Measurements from ENCODE around the gene HSPD1. TPM values are rescaled to one million over a fixed set of nuclear protein-coding genes. Genes with fewer than 3 reads are reported as not detected.

HSPD1 gene
- total and polyA plus RNA-seq, 2 of the 13 experiments (the other 11 are each of a cell fraction or from before 2014, with no cell fraction given), result 685 to 2,610 TPM

DNA sequence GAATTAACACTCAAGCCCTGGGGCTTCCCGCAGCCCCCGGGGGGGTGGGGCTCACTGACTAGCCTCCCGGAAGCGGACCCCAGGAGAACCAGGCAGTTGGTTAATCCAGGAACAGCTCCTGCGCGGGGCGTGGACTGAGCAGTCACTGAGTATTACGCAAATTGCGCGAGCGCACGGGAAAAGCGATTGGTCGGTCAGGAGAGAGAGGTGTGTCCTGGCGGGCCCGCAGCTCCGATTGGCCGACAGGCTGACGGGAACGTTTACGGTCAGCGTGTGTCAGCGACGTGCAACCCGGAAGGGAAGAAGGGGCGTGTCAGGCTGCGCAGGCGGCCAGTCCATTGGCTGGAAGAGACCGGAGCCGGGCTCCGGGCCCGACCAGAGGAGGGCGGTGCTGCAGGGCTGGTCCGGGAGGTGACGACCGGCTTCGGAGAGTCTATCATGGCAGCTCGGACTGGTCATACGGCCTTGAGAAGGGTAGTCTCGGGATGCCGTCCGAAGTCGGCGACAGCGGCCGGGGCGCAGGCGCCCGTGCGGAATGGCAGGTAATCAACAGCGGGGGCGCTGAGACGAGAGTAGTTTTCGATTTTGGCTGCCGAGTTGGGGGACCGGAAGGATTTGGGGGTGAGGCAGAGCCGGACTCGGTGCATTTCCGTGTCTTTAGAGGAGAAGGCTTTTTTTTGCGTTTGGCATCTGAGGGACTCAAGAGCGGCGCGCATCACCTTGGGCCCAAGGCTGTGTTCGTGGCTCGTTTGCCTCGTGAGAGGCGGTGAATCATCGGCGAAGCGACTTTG is 46.3 kb downstream of the HSPD1 start, which contains the start of gene COQ10B (continued):
- TF ChIP-seq NFAT5 (CRISPR knock-in tag; IDR thresholded peaks at IDR 0.05), result peak; percentile 91
- TF ChIP-seq ZSCAN20 (CRISPR knock-in tag; IDR thresholded peaks at IDR 0.05; ENCODE audit: borderline replicate concordance), result peak; percentile 33; the same call in 1 of the 2 replicates
- TF ChIP-seq, protein P1, sequence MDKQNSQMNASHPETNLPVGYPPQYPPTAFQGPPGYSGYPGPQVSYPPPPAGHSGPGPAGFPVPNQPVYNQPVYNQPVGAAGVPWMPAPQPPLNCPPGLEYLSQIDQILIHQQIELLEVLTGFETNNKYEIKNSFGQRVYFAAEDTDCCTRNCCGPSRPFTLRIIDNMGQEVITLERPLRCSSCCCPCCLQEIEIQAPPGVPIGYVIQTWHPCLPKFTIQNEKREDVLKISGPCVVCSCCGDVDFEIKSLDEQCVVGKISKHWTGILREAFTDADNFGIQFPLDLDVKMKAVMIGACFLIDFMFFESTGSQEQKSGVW (CRISPR knock-in tag; IDR thresholded peaks at IDR 0.05; ENCODE audit: borderline replicate concordance), result no peak
- peak; percentile 89; the same call in 1 of the 2 replicates for TF ChIP-seq ZNF235 (CRISPR knock-in tag; IDR thresholded peaks at IDR 0.05; ENCODE audit: borderline replicate concordance)
- TF ChIP-seq SKIL (CRISPR knock-in tag; IDR thresholded peaks at IDR 0.05; ENCODE audit: borderline replicate concordance), result peak; percentile 3; the same call in 1 of the 2 replicates
- TF ChIP-seq, protein P2, sequence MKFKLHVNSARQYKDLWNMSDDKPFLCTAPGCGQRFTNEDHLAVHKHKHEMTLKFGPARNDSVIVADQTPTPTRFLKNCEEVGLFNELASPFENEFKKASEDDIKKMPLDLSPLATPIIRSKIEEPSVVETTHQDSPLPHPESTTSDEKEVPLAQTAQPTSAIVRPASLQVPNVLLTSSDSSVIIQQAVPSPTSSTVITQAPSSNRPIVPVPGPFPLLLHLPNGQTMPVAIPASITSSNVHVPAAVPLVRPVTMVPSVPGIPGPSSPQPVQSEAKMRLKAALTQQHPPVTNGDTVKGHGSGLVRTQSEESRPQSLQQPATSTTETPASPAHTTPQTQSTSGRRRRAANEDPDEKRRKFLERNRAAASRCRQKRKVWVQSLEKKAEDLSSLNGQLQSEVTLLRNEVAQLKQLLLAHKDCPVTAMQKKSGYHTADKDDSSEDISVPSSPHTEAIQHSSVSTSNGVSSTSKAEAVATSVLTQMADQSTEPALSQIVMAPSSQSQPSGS (CRISPR knock-in tag; IDR thresholded peaks at IDR 0.05), result 0 out of 2 replicates have a peak, but pooled peaks have one; percentile 13
- TF ChIP-seq RFX3 (CRISPR knock-in tag; IDR thresholded peaks at IDR 0.05), result no peak
- peak; percentile 46 for TF ChIP-seq TGIF2 (CRISPR knock-in tag; IDR thresholded peaks at IDR 0.05)
- TF ChIP-seq ZNF558 (CRISPR knock-in tag; IDR thresholded peaks at IDR 0.05; ENCODE audit: borderline replicate concordance), result no peak; the same call in 1 of the 2 replicates
- TF ChIP-seq PCBP1 (IDR thresholded peaks at IDR 0.05; ENCODE audit: borderline replicate concordance, low read depth, low read length), result peak; percentile 87
- TF ChIP-seq ZNF513 (CRISPR knock-in tag; conservative IDR thresholded peaks at IDR 0.05), result no peak
- TF ChIP-seq ZNF317 (CRISPR knock-in tag; IDR thresholded peaks at IDR 0.05), result peak; percentile 86
